NB4 (cell line): ENCODE measurements around the gene USP37.

Experiments used
- CTCF ChIP-seq: IDR thresholded peaks from one replicate; pipeline ENCODE4 v1.5.1; 2012; ENCODE audit warnings: low read depth, low read length
- MAX ChIP-seq: IDR thresholded peaks from 2 replicates; pipeline ENCODE4 v1.6.1; 2011; ENCODE audit warnings: low read depth, low read length
- POLR2A ChIP-seq: IDR thresholded peaks from 2 replicates; pipeline ENCODE4 v1.6.1; 2011; ENCODE audit warnings: mild to moderate bottlenecking; ENCODE audit not compliant: insufficient read length; ENCODE audit errors: extremely low read depth

GRCh38 chr2:218403810-218404209 lies 164.3 kb downstream of the USP37 start:
- TF ChIP-seq CTCF (no peak), POLR2A (no peak), MAX (no peak)
